Right lung (tissue), 5 donors: ENCODE data around the gene NT5C1A. TPM values are rescaled to one million over a fixed set of nuclear protein-coding genes. Genes with fewer than 3 reads are reported as not detected.

Source experiments
- DNase-seq, 2 donors: peaks; one replicate each; pipeline ENCODE4 v3.0.0-alpha.2; 2013
- polyA plus RNA-seq, 5 donors: library from polyadenylated mRNA; unstranded; fragments of 120-200 nt; gene quantifications; one replicate each; pipeline versions ENCODE4 v1.2.1 to v1.2.3, GENCODE V29; 2013; ENCODE audit warnings: inconsistent platforms in 1 of 5, low replicate concordance in 1 of 5; ENCODE audit not compliant: insufficient read length in 5 of 5, insufficient read depth in 1 of 5

NT5C1A gene
- polyA plus RNA-seq, 5 donors = 0.15 to 0.37 TPM; not detected in 3

GRCh38 chr1:39659538-39659937, 12.4 kb downstream of the NT5C1A start:
- no peak for DNase-seq

DNA sequence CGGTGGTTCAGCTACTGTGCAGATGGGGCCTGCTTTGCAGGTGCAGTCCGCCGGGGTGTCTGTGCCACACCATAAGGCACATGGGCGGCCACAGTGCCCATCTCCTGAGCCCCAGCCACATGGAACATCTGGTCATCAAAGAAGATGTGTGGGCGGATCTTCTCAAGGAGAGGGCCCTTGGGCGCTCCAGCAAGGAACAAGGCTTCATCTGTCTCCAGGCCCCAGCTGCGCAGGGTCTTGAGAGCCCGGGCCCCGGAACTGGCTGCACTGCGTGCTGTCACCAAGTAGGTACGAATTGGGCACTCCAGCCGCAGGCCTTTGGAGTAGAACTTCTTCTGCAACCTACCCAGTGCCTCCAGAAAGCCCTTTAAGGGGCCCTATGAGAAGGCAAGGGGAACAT, 12.8 kb downstream of the NT5C1A start:
- DNase-seq = no peak

DNA sequence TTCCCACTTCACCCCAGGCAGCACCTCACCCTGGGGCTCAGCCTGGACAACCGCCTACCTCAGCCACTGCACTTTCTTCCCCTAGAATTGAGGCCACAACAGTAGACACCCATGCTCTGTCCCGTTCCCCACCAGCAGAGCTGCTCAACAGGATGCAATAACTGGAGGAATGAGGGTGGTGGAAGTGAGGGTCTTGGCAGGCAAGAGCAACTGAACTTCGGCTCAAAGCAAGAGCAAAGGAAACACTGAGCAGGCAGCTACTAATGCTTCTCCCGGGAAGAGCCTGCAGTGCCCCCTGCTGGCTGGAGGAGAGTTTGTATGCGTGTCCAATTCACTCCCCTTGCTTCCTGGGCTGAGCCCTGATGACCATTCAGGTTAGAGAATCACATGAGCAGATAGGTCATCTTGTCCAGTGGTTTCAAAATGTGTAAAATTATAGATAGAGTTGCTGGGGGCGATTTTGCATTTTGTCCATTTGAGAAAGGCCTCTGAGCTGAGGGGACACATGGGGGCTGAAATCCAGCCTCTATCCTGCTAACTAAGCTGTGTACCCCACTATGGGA, 13.9 kb downstream of the NT5C1A start:
- no peak for DNase-seq

GRCh38 chr1:39657402-39657801, 14.5 kb downstream of the NT5C1A start:
- no peak for DNase-seq

GRCh38 chr1:39656391-39656790, 15.5 kb downstream of the NT5C1A start:
- no peak for DNase-seq

DNA sequence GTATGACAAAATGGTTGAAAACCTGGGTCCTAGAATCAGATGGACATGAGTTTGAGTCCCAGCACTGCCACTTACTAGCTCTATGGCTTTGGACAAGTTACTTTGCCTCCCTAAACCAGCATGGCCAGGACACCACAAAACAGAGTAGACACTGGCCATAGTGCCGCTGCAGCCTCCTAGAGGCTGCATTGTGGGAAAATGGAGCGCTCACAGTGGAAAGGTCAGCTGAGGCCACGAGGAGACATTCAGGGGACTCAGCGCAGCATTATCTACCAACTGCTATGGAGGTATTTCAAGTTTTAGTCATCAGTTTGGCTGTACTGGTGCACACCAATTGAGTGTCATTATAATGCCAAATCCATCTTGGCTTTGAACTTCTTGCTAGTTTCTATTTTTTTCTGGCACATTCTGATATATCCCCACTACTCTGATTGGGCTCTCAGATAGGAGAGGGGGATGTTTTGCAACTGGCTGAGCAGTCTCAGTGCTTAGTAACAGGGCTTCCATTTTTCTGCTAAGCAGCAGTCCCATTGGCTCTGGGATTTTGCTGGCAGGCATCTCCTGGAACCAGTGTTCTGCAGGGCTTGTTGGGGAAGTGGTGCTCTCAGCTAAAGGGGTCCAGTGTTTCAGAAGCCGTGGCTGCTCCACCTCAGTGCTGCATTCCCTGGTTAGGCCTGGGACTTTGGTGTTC, 16.2 kb downstream of the NT5C1A start:
- DNase-seq = no peak

GRCh38 chr1:39654291-39654690, 17.6 kb downstream of the NT5C1A start:
- DNase-seq = no peak

GRCh38 chr1:39653546-39654031, 18.3 kb downstream of the NT5C1A start:
- DNase-seq = peak in 1 of 2 donors; percentile 74

GRCh38 chr1:39652554-39652953, 19.4 kb downstream of the NT5C1A start:
- no peak for DNase-seq

GRCh38 chr1:39652105-39652504, 19.8 kb downstream of the NT5C1A start:
- no peak for DNase-seq

- no peak for DNase-seq
Measured at GRCh38 chr1:39650431-39650830, 21.5 kb downstream of the NT5C1A start.

DNA sequence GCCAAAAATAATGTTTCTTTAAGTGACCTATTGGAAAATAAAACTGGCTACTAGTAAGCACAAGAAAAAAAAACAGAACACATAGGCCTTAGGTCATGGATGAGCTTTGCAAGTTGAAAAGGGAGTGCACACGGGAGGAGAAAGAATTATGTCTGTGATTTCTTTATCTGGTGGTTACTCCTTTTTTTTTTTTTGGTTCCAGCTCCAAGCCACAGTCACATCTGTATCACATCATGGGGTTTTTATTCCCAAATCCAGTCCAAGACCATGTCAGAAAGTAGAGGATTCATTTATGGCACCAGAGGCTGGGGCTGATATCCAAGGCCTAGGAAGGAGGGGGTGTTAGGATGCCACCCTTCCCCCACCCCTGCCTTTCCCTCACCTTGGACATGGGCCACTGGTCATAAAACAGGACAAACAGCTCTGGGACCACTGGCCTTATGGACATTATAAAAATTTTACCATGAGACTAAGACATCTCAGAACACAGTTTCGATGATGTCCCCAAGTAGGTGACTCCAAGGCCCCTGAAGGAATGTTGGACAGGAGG, 22.2 kb downstream of the NT5C1A start:
- DNase-seq = no peak

- DNase-seq = no peak
Measured at GRCh38 chr1:39648496-39648895, 23.4 kb downstream of the NT5C1A start.

DNA sequence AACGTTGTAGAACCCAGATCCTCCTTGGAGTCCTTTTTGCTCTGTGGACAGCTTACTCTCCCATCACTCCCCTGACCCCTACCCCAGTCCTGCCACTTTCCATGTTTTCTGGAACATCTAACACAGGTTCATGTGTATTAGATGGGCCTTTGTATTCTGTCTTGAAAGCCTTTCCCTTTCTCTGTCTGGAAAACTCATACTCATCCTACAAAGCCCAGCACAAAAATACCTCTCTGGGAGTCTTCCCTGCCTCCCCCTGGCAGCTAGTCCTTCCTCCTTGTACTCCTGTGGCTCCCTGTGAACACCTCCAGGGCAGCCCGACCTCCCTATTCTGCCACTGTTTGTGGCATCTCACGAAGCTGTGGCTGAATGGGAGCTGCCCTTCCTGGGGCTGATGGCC, 24.7 kb downstream of the NT5C1A start:
- DNase-seq = no peak

DNA sequence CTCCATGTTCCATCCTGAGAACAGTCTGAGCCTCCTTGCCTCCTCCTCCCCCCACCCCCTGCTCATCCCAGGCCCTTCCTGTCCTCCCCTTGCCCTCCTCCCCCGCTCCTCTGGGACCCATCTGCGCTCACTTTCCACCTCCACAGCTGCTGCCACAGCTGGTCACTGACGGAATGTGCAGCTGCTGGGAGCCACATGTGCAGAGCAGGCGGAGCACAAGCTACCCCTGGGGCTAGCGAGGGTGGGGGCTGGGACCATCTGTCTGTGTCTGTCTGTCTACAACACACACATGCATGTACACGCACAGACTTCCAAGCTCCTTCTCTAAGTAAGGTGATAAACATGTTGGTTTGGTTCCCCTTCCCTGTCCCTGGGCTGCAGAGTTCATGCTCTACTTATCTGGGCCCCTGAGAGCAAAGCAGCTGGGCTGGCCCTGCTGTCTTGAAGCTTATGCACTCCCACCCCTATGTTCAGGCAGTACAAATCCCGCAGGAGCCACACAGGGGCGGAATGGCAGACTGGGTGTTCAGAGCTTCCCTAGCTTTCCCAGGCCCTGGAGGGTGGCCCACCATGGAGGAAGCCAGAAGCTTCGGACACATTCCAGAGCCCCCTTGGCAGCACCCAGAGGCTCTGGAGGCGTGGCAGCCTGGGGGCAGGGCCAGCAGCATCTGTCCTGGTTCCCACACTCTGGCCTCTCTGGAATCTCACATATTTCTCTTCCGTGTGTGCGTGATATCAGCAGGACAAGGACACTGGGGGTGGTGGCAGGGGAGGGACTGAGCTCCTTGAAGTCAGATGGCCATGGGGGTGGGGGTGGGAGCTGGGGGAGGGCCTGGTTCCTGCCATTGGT, 25.4 kb downstream of the NT5C1A start:
- DNase-seq = peak; percentile 49 to 52

- no peak for DNase-seq
Measured at GRCh38 chr1:39645411-39646043, 26.4 kb downstream of the NT5C1A start.

DNA sequence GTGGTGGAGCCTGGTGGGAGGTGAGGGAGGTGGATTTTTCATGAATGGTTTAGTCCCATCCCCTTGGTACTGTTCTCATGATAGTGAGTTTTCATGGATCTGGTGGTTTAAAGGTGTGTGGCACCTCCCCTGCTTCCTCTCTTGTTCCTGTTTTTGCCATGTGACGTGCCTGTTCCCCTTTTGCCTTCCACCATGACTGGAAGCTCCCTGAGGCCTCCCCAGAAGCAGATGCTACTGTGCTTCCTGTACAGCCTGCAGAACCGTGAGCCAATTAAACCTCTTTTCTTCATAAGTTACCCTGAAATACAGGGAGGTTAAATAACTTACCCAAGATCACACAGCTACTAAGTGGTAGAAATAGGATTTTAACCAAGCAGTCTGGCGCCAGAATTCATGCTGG, 28.2 kb downstream of the NT5C1A start:
- no peak for DNase-seq

DNA sequence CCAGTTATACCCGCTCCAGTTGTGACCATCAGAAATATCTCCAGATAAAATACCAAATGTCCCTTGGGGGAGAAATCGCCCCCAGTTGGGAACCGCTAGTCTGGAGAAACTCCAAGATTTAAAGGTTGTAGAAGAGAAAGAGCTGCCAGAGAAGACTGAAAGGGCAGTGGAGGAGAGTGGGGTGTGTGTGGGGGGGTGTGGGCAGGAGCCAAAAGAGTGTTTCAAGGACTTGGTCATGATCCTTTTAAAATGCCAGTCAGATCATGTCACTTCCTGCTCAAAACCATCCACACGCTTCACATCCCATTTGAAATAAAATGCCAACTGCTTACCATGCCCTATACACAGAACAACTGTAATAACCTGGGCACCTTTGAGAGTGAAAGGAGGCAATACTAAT, 29.1 kb downstream of the NT5C1A start:
- DNase-seq = no peak

- no peak for DNase-seq
Measured at GRCh38 chr1:39640861-39641260, 31.0 kb downstream of the NT5C1A start.

- DNase-seq = peak; percentile 54
Measured at GRCh38 chr1:39639305-39640130, 32.4 kb downstream of the NT5C1A start, which contains the start of gene HEYL. TSS of gene HEYL (minus strand) at chr1:39639643. CDS start at chr1:39639625, 18 bp downstream.

- DNase-seq = no peak
Measured at GRCh38 chr1:39638965-39639304, 33.0 kb downstream of the NT5C1A start.
